ENCODE data around the gene PDGFC.

- TF ChIP-seq CTCF (IDR thresholded peaks at IDR 0.05): no peak
- TF ChIP-seq EP300 (IDR thresholded peaks at IDR 0.05): no peak
- no peak for TF ChIP-seq POLR2A (IDR thresholded peaks at IDR 0.05)
These were observed 69.7 kb downstream of the PDGFC start for GRCh38 chr4:156901871-156902270.

Data from gastroesophageal sphincter (tissue), 3 donors.